NCI-H2029 (cell line): ENCODE data around the gene TMC4.
"Not testable (repeated sequence)": the region's sequence is repeated elsewhere in the genome, so short reads cannot be mapped to it uniquely, and the experiment has no call there.

ENCODE experiments used
- DNase-seq: peaks from one replicate; lab custom pipeline; 2025; lab: John Stamatoyannopoulos, UW

The TMC4 gene

GRCh38 chr19:54172471-54173358 is at the start of gene TMC4:
TMC4 (minus strand) TSS chr19:54173160; CDS start chr19:54173117, 43 bp downstream.
- DNase-seq: peak; percentile 88

- not testable (repeated sequence) for DNase-seq
These were observed 49.0 kb upstream of the TMC4 start for GRCh38 chr19:54221947-54222346.

GRCh38 chr19:54219702-54220101 is 46.7 kb upstream of the TMC4 start:
- not testable (repeated sequence) for DNase-seq

GRCh38 chr19:54218960-54219661 is 46.2 kb upstream of the TMC4 start:
- DNase-seq: no peak

GRCh38 chr19:54218259-54218658 is 45.3 kb upstream of the TMC4 start:
- no peak for DNase-seq

GRCh38 chr19:54217517-54218247 is 44.7 kb upstream of the TMC4 start:
- not testable (repeated sequence) for DNase-seq

- DNase-seq: no peak
These were observed 43.9 kb upstream of the TMC4 start for GRCh38 chr19:54216869-54217268.

GRCh38 chr19:54214734-54215133 is 41.8 kb upstream of the TMC4 start:
- DNase-seq: not testable (repeated sequence)

- DNase-seq: not testable (repeated sequence)
These were observed 41.3 kb upstream of the TMC4 start for GRCh38 chr19:54214217-54214616.

GRCh38 chr19:54211235-54211634 is 38.3 kb upstream of the TMC4 start:
- no peak for DNase-seq

- DNase-seq: peak; percentile 98
These were observed 37.0 kb upstream of the TMC4 start for GRCh38 chr19:54209811-54210494.

GRCh38 chr19:54209058-54209810 is 36.3 kb upstream of the TMC4 start:
- DNase-seq: no peak

- no peak for DNase-seq
These were observed 35.8 kb upstream of the TMC4 start for GRCh38 chr19:54208784-54209057.

- peak; percentile 57 for DNase-seq
These were observed 35.2 kb upstream of the TMC4 start for GRCh38 chr19:54207983-54208783.

- no peak for DNase-seq
These were observed 34.7 kb upstream of the TMC4 start for GRCh38 chr19:54207676-54207982.

- DNase-seq: not testable (repeated sequence)
These were observed 34.2 kb upstream of the TMC4 start for GRCh38 chr19:54207193-54207592.

GRCh38 chr19:54206831-54207177 is 33.8 kb upstream of the TMC4 start:
- DNase-seq: no peak

GRCh38 chr19:54206030-54206830 is 33.3 kb upstream of the TMC4 start:
- DNase-seq: no peak

GRCh38 chr19:54204767-54205468 is 32.0 kb upstream of the TMC4 start:
- no peak for DNase-seq
